ENCODE results near the gene CHMP1A.

The CHMP1A gene

GRCh38 chr16:89605186-89605970, 52.1 kb downstream of the CHMP1A start:
- DNase-seq (ENCODE audit: low spot score) = no peak

DNA sequence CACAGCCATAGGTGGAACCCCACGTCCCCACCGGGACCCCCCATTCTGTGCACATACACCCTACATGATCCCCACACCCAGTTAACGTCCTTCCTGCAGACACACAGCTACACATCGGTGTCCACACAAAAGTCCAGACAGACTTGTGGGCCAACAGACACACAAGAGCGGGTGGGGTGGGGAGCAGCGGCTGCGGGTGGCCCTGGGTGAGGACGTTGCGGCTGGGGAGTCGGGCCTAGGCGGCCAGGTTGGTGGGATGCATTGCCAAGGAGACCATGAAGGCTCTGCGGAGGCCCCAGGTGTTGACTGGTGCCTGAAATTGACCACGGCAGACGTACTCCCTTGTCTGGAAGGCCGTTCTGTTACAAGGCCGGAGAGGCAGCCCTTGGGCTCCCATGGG, 52.7 kb downstream of the CHMP1A start:
- DNase-seq (ENCODE audit: low spot score) = no peak

DNA sequence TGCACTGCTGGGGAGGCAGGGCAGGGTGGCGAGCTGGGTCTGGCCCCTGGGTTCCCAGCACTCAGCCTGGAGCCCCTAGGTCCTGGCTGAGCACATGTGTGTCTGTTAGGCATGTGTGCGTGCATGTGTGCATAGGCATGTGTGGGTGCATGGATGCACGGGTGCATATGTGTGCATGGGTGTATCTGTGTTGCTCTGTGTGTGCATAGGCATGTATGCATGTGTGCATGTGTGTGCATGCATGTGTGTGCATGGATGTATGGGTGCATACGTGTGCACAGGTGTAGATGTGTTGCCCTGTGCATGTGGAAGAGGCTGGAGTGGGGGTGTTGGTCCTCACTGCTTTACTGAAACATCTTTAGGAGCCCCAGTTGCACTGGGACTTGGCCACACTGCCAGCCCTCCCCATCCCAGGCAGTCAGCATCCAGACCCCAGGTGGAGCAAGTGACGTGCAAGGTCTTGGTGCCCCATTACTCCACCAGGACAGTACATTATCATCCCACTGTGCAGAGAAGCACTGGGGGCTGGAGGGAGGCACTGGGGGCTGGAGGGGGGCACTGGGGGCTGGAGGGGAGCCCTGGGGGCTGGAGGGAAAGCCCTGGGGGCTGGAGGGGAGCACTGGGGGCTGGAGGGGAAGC, 54.4 kb downstream of the CHMP1A start:
- DNase-seq (ENCODE audit: low spot score) = no peak

DNA sequence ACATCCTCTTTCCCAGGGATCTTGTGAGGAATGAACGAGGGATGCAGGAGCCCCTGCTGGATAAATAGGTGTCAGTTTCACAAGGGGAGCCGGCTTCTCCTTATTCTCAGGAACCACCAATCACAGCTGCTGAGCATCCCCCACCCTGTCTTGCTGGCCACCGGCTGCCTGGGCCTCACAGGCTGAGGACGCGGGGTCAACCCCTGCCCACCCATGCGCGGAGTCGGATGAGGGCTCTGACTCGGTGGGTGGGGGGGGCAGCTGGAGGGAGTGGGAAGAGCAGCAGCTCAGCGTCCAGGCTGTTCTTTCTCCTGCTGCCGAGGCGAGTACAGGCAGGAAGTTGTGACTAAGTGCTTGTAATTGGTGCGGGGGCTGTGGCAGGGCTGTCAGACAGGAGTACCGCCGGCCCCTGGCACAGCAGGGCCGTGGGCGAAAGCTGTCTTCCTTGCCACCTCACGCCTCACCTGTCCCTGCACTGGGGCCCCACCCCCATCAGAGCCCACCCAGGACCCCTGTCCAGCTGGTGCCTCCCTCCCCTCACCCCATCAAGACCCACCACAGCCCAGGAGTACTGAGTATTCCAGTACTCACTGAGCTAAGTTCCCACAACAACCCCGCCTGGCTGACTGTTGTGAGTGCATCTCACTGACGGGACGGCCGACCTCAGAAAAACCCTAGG, 55.1 kb downstream of the CHMP1A start:
- peak; percentile 93 for DNase-seq (ENCODE audit: low spot score)

DNA sequence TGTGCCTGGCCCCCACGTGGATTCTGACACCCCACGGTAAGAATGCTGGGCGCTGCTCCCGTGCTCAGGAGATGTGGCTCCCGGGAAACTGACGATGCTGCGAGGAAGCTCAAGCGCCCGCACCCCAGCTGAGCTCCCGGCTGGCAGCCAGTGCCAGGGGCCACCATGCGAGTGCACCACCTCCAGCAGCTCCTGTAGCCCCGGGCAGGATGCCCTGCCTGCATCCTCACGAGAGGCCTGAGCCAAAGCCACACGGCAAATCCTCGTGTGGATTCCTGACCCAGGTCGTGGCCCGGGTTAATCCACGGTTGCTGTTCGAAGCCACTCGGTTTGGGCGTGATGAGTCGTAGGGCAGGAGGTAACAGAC, 55.6 kb downstream of the CHMP1A start:
- no peak for DNase-seq (ENCODE audit: low spot score)

DNA sequence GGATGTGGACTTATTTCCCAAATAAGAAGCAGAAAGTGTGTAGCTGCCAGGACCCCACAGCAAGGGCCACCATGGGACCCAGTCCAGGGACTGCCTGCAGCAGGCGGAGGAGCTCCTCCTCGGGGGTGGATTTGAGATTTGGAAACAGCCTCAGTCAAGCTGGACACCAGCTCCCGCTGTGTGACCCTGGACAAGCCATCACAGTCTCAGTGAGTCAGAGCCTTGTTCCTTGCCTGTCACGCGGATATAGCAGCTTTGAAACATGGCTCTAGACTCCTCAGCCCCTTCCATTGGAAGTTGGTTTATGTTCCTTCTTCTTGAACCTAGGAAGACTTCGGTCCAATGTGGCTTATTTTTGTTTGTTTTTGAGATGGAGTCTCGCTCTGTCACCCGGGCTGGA, 56.6 kb downstream of the CHMP1A start:
- no peak for DNase-seq (ENCODE audit: low spot score)

GRCh38 chr16:89600427-89600826, 57.1 kb downstream of the CHMP1A start:
- no peak for DNase-seq (ENCODE audit: low spot score)

- no peak for DNase-seq (ENCODE audit: low spot score)
Measured at GRCh38 chr16:89599902-89600301, 57.6 kb downstream of the CHMP1A start.

DNA sequence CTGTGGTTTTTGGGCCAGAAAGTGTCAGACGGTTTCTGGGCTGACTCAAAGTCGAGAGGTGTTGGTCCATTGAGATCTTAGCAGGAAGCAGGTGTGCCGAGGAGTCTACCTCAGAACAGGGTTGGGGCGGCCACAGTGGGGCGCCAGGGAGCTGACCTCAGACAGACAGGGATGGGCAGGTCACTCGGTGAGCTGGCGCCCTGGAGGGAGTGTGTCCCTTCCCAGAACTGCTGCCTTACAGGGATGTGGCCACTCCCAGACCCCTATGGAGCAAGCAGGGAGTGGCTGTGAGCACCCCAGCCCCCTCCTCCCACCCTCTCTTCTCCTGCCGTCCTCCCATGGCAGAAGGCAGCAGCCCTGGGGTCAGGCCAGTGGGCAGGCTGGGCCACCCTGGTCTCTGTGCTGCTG, 58.1 kb downstream of the CHMP1A start:
- peak; percentile 57 for DNase-seq (ENCODE audit: low spot score)

GRCh38 chr16:89598199-89598598, 59.3 kb downstream of the CHMP1A start:
- peak; percentile 43 for DNase-seq (ENCODE audit: low spot score)

DNA sequence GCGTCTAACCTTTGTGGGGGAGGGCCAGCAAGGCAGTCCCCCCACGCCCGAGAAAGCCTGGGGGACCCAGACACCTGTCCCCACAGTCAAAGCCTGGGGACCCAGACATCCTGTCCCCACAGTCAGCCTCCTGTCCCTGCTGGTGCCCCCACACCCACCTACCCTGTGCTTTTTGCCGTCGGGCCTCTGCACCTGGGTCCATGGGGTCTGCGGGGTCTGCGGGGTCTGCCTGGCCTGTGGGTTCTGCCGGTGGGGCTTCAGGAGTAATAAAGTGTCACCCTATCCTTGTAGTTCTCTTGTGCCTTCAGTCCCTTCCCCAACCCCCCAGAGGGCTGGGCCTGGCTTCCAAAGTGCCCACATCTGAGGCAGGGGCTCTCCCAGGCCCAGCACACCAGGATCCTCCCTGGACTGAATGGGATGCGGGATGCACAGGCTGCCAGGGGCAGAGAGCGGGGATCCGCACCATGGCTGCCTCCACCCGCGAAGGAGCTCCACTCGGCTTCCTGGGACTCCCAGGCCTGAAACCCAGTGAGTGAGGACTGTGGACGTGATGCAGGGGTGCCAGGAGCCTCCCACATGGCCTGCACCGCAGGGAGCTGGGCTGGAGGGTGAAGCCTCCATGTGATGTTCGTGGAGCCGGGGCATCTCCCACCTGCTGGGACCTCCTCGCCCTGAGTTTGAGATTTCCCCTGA, 60.4 kb downstream of the CHMP1A start:
- no peak for DNase-seq (ENCODE audit: low spot score)

- DNase-seq (ENCODE audit: low spot score) = no peak
Measured at GRCh38 chr16:89596061-89596689, 61.3 kb downstream of the CHMP1A start.

DNA sequence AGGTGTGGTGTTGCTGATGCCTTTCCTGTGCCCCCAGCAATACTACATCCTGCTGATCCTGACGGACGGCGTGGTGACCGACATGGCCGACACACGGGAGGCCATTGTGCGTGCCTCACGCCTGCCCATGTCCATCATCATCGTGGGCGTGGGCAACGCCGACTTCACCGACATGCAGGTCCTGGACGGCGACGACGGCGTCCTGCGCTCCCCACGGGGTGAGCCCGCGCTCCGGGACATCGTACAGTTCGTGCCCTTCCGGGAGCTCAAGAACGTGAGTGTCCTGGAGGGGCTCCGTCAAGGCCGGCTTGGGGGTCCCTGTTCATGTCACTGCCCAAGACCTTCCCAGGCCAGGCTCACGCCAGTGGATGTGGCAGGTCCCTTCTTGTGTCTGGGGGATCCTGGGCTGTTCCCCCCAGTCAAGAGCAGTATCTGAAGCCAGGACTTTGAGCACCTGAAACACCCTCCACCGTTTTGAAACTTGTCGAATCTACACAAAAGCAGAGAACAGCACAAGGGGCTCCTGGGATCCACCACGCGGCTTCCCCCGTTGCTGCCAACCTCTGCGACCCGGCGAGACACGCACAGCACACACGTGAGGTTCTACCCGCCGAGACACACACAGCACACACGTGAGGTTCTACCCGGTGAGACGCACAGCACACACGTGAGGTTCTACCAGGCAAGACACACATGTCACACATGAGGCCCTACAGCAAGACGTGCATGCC, 62.0 kb downstream of the CHMP1A start:
- no peak for DNase-seq (ENCODE audit: low spot score)

Measured in RKO (cell line).